GM23338 (cell line): ENCODE measurements around the gene TRIO. TPM values are rescaled to one million over a fixed set of nuclear protein-coding genes. Genes with fewer than 3 reads are reported as not detected.
"Not testable (repeated sequence)": the region's sequence is repeated elsewhere in the genome, so short reads cannot be mapped to it uniquely, and the experiment has no call there.

Experiments used
- ATAC-seq: fragments of 200-7000 bp; cut with Tn5 transposase; 3 replicates; pipeline ENCODE4 v1.9.1; 2020
- DNase-seq: peaks from one replicate; pipeline ENCODE4 v3.0.0-alpha.2; 2015; ENCODE audit warnings: low spot score
- H2AFZ ChIP-seq: fragments of 200-600 bp; sonication (generic); 2 replicates; pipeline ENCODE4 v1.8.0; 2016; ENCODE audit warnings: antibody characterized with exemption, mild to moderate bottlenecking, moderate library complexity
- H3F3A ChIP-seq: fragments of 200-600 bp; sonication (generic); replicated peaks from 2 replicates; pipeline ENCODE4 v1.8.0; 2017; ENCODE audit warnings: antibody characterized with exemption, mixed run types, low read depth
- H3K27ac ChIP-seq: fragments of 200-600 bp; sonication (generic); 2 replicates; pipeline ENCODE4 v1.6.1; 2016; ENCODE audit warnings: low read depth
- H3K27me3 ChIP-seq: fragments of 200-600 bp; sonication (generic); 2 replicates; pipeline ENCODE4 v1.8.0; 2016; ENCODE audit warnings: mild to moderate bottlenecking, mixed run types, moderate library complexity; ENCODE audit not compliant: insufficient read depth
- H3K36me3 ChIP-seq: fragments of 200-600 bp; sonication (generic); 2 replicates; pipeline ENCODE4 v1.8.0; 2016; ENCODE audit warnings: mild to moderate bottlenecking; ENCODE audit not compliant: insufficient read depth
- H3K4me1 ChIP-seq: fragments of 200-600 bp; sonication (generic); 2 replicates; pipeline ENCODE4 v1.8.0; 2016; ENCODE audit warnings: mild to moderate bottlenecking, moderate library complexity; ENCODE audit not compliant: insufficient read depth
- H3K4me2 ChIP-seq: fragments of 200-600 bp; sonication (generic); 2 replicates; pipeline ENCODE4 v1.7.1; 2017; ENCODE audit warnings: mixed run types
- H3K4me3 ChIP-seq: fragments of 200-600 bp; sonication (generic); 2 replicates; pipeline ENCODE4 v1.6.1; 2016; ENCODE audit warnings: mixed run types
- H3K79me2 ChIP-seq: fragments of 200-600 bp; sonication (generic); replicated peaks from 2 replicates; pipeline ENCODE4 v1.8.0; 2017; ENCODE audit warnings: mild to moderate bottlenecking; ENCODE audit not compliant: insufficient read depth
- H3K9me2 ChIP-seq: fragments of 200-600 bp; sonication (generic); 2 replicates; pipeline ENCODE4 v1.8.0; 2017; ENCODE audit not compliant: insufficient read depth
- H4K20me1 ChIP-seq: fragments of 200-600 bp; sonication (generic); replicated peaks from 2 replicates; pipeline ENCODE4 v1.8.0; 2017; ENCODE audit warnings: mild to moderate bottlenecking; ENCODE audit not compliant: insufficient read depth
- H3K27ac Mint-ChIP-seq: 2 replicates; pipeline ENCODE4 v1.8.0; 2020; ENCODE audit warnings: inconsistent platforms, mild to moderate bottlenecking, moderate library complexity, mixed read lengths
- H3K27me3 Mint-ChIP-seq: 3 replicates; pipeline ENCODE4 v1.8.0; 2022; ENCODE audit warnings: low read depth, mild to moderate bottlenecking, moderate library complexity, mixed read lengths, inconsistent platforms; ENCODE audit not compliant: insufficient read depth, poor library complexity
- H3K36me3 Mint-ChIP-seq: 3 replicates; pipeline ENCODE4 v1.8.0; 2021; ENCODE audit warnings: low read depth, mild to moderate bottlenecking, inconsistent platforms, moderate library complexity, mixed read lengths
- H3K4me1 Mint-ChIP-seq: 3 replicates; pipeline ENCODE4 v1.8.0; 2020; ENCODE audit warnings: mild to moderate bottlenecking, inconsistent platforms, mixed read lengths
- H3K4me3 Mint-ChIP-seq: 3 replicates; pipeline ENCODE4 v1.8.0; 2021; ENCODE audit warnings: moderate library complexity, mild to moderate bottlenecking, inconsistent platforms, mixed read lengths
- H3K9me3 Mint-ChIP-seq: 3 replicates; pipeline ENCODE4 v1.8.0; 2020; ENCODE audit warnings: moderate library complexity, mild to moderate bottlenecking, inconsistent platforms, mixed read lengths
- CREB1 ChIP-seq: fragments of 250-450 bp; sonication (Bioruptor Pico); IDR thresholded peaks from 2 replicates; pipeline ENCODE4 v1.5.0; 2020; ENCODE audit warnings: low read depth, mild to moderate bottlenecking, moderate library complexity
- CTCF ChIP-seq, 2 experiments: fragments of 200-600 bp in 1 of 2; sonication (generic) in 1 of 2; conservative IDR thresholded peaks; 2 replicates each; pipeline versions ENCODE4 v1.5.1 to v1.6.1; 2016 to 2017; ENCODE audit warnings: antibody characterized with exemption in 2 of 2, low read depth in 2 of 2, mild to moderate bottlenecking in 2 of 2, moderate library complexity in 1 of 2
- ETS1 ChIP-seq: IDR thresholded peaks from 2 replicates; pipeline ENCODE4 v1.6.1; 2016; ENCODE audit warnings: antibody characterized with exemption
- EZH2 ChIP-seq: fragments of 200-600 bp; sonication (generic); IDR thresholded peaks from one replicate; pipeline ENCODE4 v1.8.0; 2017; ENCODE audit warnings: antibody characterized with exemption, mild to moderate bottlenecking, low read depth; ENCODE audit not compliant: unreplicated experiment
- NANOG ChIP-seq: IDR thresholded peaks from 2 replicates; pipeline ENCODE4 v1.6.1; 2016; ENCODE audit warnings: antibody characterized with exemption, borderline replicate concordance
- POLR2AphosphoS5 ChIP-seq: IDR thresholded peaks from 2 replicates; pipeline ENCODE4 v1.6.1; 2016; ENCODE audit warnings: antibody characterized with exemption, low read depth
- STAT1 ChIP-seq: IDR thresholded peaks from one replicate; pipeline ENCODE4 v1.6.1; 2016; ENCODE audit warnings: antibody characterized with exemption; ENCODE audit not compliant: unreplicated experiment
- ZNF462 ChIP-seq: fragments of 250-450 bp; sonication (Bioruptor Pico); IDR thresholded peaks from 2 replicates; pipeline ENCODE4 v1.5.0; 2020; ENCODE audit warnings: mild to moderate bottlenecking, moderate library complexity
- polyA plus RNA-seq: library from polyadenylated mRNA; unstranded; fragments of >200 nt; fragmentation: Nextera tagmentation; extraction: Ambion mirVana; gene quantifications from 2 replicates; pipeline ENCODE4 v1.2.1, GENCODE V29; 2016
- total RNA-seq: library from RNA; depleted of rRNA; stranded (reverse); fragments of >200 nt; shearing (Covaris generic); gene quantifications from 2 replicates; pipeline ENCODE4 v1.2.3, GENCODE V29; 2014

Gene TRIO
- total and polyA plus RNA-seq, 2 experiments from 2014 or later = 13.8 to 113 TPM

GRCh38 chr5:14554288-14554687 lies 411.1 kb downstream of the TRIO start:
- H3K9me3 Mint-ChIP-seq, H3F3A ChIP-seq, H3K27me3 Mint-ChIP-seq, H3K27ac ChIP-seq, H3K36me3 ChIP-seq, H4K20me1 ChIP-seq, H3K9me2 ChIP-seq, H2AFZ ChIP-seq, H3K27ac Mint-ChIP-seq, H3K4me1 ChIP-seq, H3K27me3 ChIP-seq, ATAC-seq, DNase-seq, H3K4me3 Mint-ChIP-seq, H3K36me3 Mint-ChIP-seq, H3K4me3 ChIP-seq, H3K79me2 ChIP-seq, H3K4me1 Mint-ChIP-seq, H3K4me2 ChIP-seq: not testable (repeated sequence)

- H3K27ac Mint-ChIP-seq = no peak overlapping the region
- H3K27ac ChIP-seq = no peak overlapping the region
- H3K9me2 ChIP-seq = no peaks in the 10 kb centered on the region
- H3K9me3 Mint-ChIP-seq = no peaks in the 10 kb centered on the region
- DNase-seq (no peak), ATAC-seq (no peak)
- H2AFZ ChIP-seq = no peak overlapping the region
- H3K4me3 ChIP-seq = no peak overlapping the region
- no peak overlapping the region for H3K4me2 ChIP-seq
- H3F3A ChIP-seq = no peaks in the 10 kb centered on the region
- H4K20me1 ChIP-seq = no peaks in the 10 kb centered on the region
- H3K79me2 ChIP-seq = no peaks in the 10 kb centered on the region
- peaks cover 4% of the 10 kb centered on the region; the same call in 1 of the 3 replicates for H3K4me1 Mint-ChIP-seq
- H3K36me3 ChIP-seq = no peaks in the 10 kb centered on the region
- H3K27me3 Mint-ChIP-seq = no peaks in the 10 kb centered on the region
- no peaks in the 10 kb centered on the region for H3K27me3 ChIP-seq
- TF ChIP-seq CTCF (conservative IDR thresholded peaks at IDR 0.05; ENCODE audit: low read depth in 2 of 2) (no peak), STAT1 (no peak), POLR2AphosphoS5 (no peak), ETS1 (no peak), EZH2 (no peak), NANOG (no peak), CREB1 (CRISPR knock-in tag) (no peak)
- H3K4me1 ChIP-seq = no peaks in the 10 kb centered on the region
- H3K36me3 Mint-ChIP-seq = no peaks in the 10 kb centered on the region
- H3K4me3 Mint-ChIP-seq = no peak overlapping the region
These were observed 412.9 kb downstream of the TRIO start for GRCh38 chr5:14556015-14556414.

GRCh38 chr5:14557203-14557770 lies 414.1 kb downstream of the TRIO start:
- Mint-ChIP-seq H3K9me3 (no peaks in the 10 kb centered on the region), H3K27ac (no peak overlapping the region), H3K4me1 (peaks cover 4% of the 10 kb centered on the region; the same call in 1 of the 3 replicates), H3K4me3 (no peak overlapping the region), H3K27me3 (no peaks in the 10 kb centered on the region), H3K36me3 (no peaks in the 10 kb centered on the region)
- H3K36me3 ChIP-seq = no peaks in the 10 kb centered on the region
- no peaks in the 10 kb centered on the region for H3K27me3 ChIP-seq
- H3K4me2 ChIP-seq = no peak overlapping the region
- no peaks in the 10 kb centered on the region for H3K9me2 ChIP-seq
- no peak for DNase-seq
- H3K79me2 ChIP-seq = no peaks in the 10 kb centered on the region
- no peaks in the 10 kb centered on the region for H4K20me1 ChIP-seq
- no peak overlapping the region for H3K27ac ChIP-seq
- no peak overlapping the region for H3K4me3 ChIP-seq
- ATAC-seq = no peak
- H3K4me1 ChIP-seq = no peaks in the 10 kb centered on the region
- peak overlapping the region; percentile 60 for H2AFZ ChIP-seq
- no peaks in the 10 kb centered on the region for H3F3A ChIP-seq
- TF ChIP-seq CREB1 (CRISPR knock-in tag) (no peak), ZNF462 (CRISPR knock-in tag) (no peak)
